ENCODE results near the gene OR5D16. TPM values are rescaled to one million over a fixed set of nuclear protein-coding genes. Genes with fewer than 3 reads are reported as not detected.
"Not testable (repeated sequence)": the region's sequence is repeated elsewhere in the genome, so short reads cannot be mapped to it uniquely, and the experiment has no call there.

Gene OR5D16
- total and polyA plus RNA-seq, 2 donors (not counting 1 experiment from before 2014, with no cell fraction given) = not detected

GRCh38 chr11:55852141-55852540 is 13.6 kb downstream of the OR5D16 start:
- H3K79me2 ChIP-seq (ENCODE audit: control insufficient read depth, insufficient read depth, low read length) = no peaks in the 10 kb centered on the region
- no peaks in the 10 kb centered on the region for H3K36me3 ChIP-seq (replicated peaks in 1 of 2; ENCODE audit: control extremely low read depth in 1 of 2, control insufficient read depth in 1 of 2, extremely low read depth in 1 of 2, insufficient read depth in 2 of 2, low read length in 1 of 2)
- no peak overlapping the region for H3K4me2 ChIP-seq (replicated peaks; ENCODE audit: low read depth, low read length, poor library complexity, severe bottlenecking)
- H3K27ac ChIP-seq (ENCODE audit: low read length in 2 of 2) = no peak overlapping the region
- no peak overlapping the region for H2AFZ ChIP-seq (ENCODE audit: insufficient read depth, low read depth, low read length, poor library complexity, severe bottlenecking)
- H3K9ac ChIP-seq (ENCODE audit: low read length) = no peak overlapping the region
- no peak for DNase-seq
- H3K27me3 ChIP-seq (replicated peaks in 1 of 4; ENCODE audit: control extremely low read depth in 1 of 4, control insufficient read depth in 3 of 4, insufficient read depth in 4 of 4, low read length in 3 of 4) = no peaks in the 10 kb centered on the region
- H3K4me3 ChIP-seq (ENCODE audit: control extremely low read depth in 1 of 5, extremely low read depth in 1 of 5, insufficient read depth in 1 of 5, low read depth in 2 of 5, low read length in 4 of 5) = no peak overlapping the region
- Mint-ChIP-seq H3K27ac (no peak overlapping the region), H3K9me3 (ENCODE audit: insufficient read depth) (no peaks in the 10 kb centered on the region), H3K27me3 (no peaks in the 10 kb centered on the region), H3K4me1 (no peaks in the 10 kb centered on the region), H3K4me3 (no peak overlapping the region)
- ChIA-PET CTCF (no interaction called here), POLR2A (no interaction called here)
- intact Hi-C loops (cut with micrococcal nuclease) = no loop called here
- no CpG with 5 or more reads among the region's 1 CpG for WGBS (ENCODE audit: insufficient coverage)
- peaks cover 0 to 1% (median 1%) of the 10 kb centered on the region in 3 donors for H3K9me3 ChIP-seq (ENCODE audit: control extremely low read depth in 1 of 3, control insufficient read depth in 2 of 3, insufficient read depth in 1 of 3, low read length in 2 of 3)
- no peaks in the 10 kb centered on the region for H4K20me1 ChIP-seq (ENCODE audit: control insufficient read depth, insufficient read depth, low read length, poor library complexity, severe bottlenecking)
- no peak for ATAC-seq (ENCODE audit: low read depth)
- H3K4me1 ChIP-seq (ENCODE audit: control insufficient read depth in 2 of 2, insufficient read depth in 2 of 2, low read length in 2 of 2) = no peaks in the 10 kb centered on the region
- TF ChIP-seq EZH2 (IDR thresholded peaks at IDR 0.05; ENCODE audit: borderline replicate concordance, insufficient read depth, low read depth, low read length, poor library complexity, severe bottlenecking) (no peak), CTCF (IDR thresholded peaks at IDR 0.05) (no peak)

- H3K4me1 Mint-ChIP-seq = no peaks in the 10 kb centered on the region
- Histone ChIP-seq H3K27me3 (replicated peaks in 1 of 4; ENCODE audit: control extremely low read depth in 1 of 4, control insufficient read depth in 3 of 4, insufficient read depth in 4 of 4, low read length in 3 of 4) (no peaks in the 10 kb centered on the region), H3K9ac (ENCODE audit: low read length) (no peak overlapping the region), H3K4me2 (replicated peaks; ENCODE audit: low read depth, low read length, poor library complexity, severe bottlenecking) (no peak overlapping the region), H3K4me1 (ENCODE audit: control insufficient read depth in 2 of 2, insufficient read depth in 2 of 2, low read length in 2 of 2) (no peaks in the 10 kb centered on the region), H3K27ac (ENCODE audit: low read length in 2 of 2) (no peak overlapping the region), H3K4me3 (ENCODE audit: control extremely low read depth in 1 of 5, extremely low read depth in 1 of 5, insufficient read depth in 1 of 5, low read depth in 2 of 5, low read length in 4 of 5) (no peak overlapping the region), H3K79me2 (ENCODE audit: control insufficient read depth, insufficient read depth, low read length) (no peaks in the 10 kb centered on the region), H4K20me1 (ENCODE audit: control insufficient read depth, insufficient read depth, low read length, poor library complexity, severe bottlenecking) (no peaks in the 10 kb centered on the region), H3K36me3 (replicated peaks in 1 of 2; ENCODE audit: control extremely low read depth in 1 of 2, control insufficient read depth in 1 of 2, extremely low read depth in 1 of 2, insufficient read depth in 2 of 2, low read length in 1 of 2) (no peaks in the 10 kb centered on the region), H3K9me3 (ENCODE audit: control extremely low read depth in 1 of 3, control insufficient read depth in 2 of 3, insufficient read depth in 1 of 3, low read length in 2 of 3) (peaks cover 0 to 3% (median 1%) of the 10 kb centered on the region in 3 donors), H2AFZ (ENCODE audit: insufficient read depth, low read depth, low read length, poor library complexity, severe bottlenecking) (no peak overlapping the region)
- ChIA-PET CTCF (no interaction called here), POLR2A (no interaction called here)
- no peak for TF ChIP-seq EZH2 (IDR thresholded peaks at IDR 0.05; ENCODE audit: borderline replicate concordance, insufficient read depth, low read depth, low read length, poor library complexity, severe bottlenecking)
- TF ChIP-seq CTCF (IDR thresholded peaks at IDR 0.05) = no peak
- no peak overlapping the region for H3K27ac Mint-ChIP-seq
- H3K27me3 Mint-ChIP-seq = no peaks in the 10 kb centered on the region
- ATAC-seq (ENCODE audit: low read depth) = no peak
- WGBS (ENCODE audit: insufficient coverage) = 40% methylated on average over 1 of the region's 1 CpG
- peaks cover 2% of the 10 kb centered on the region for H3K9me3 Mint-ChIP-seq (ENCODE audit: insufficient read depth)
- intact Hi-C loops (cut with micrococcal nuclease) = no loop called here
- H3K4me3 Mint-ChIP-seq = no peak overlapping the region
- DNase-seq = no peak
These were observed 16.2 kb downstream of the OR5D16 start for GRCh38 chr11:55854704-55855103.

- POLR2A ChIA-PET; intact Hi-C loops (cut with micrococcal nuclease); H3K27me3 Mint-ChIP-seq; H4K20me1 ChIP-seq (ENCODE audit: control insufficient read depth, insufficient read depth, low read length, poor library complexity, severe bottlenecking); H3K4me1 Mint-ChIP-seq; H3K27ac ChIP-seq (ENCODE audit: low read length in 2 of 2); H3K27me3 ChIP-seq (replicated peaks in 1 of 4; ENCODE audit: control extremely low read depth in 1 of 4, control insufficient read depth in 3 of 4, insufficient read depth in 4 of 4, low read length in 3 of 4); H3K79me2 ChIP-seq (ENCODE audit: control insufficient read depth, insufficient read depth, low read length); H2AFZ ChIP-seq (ENCODE audit: insufficient read depth, low read depth, low read length, poor library complexity, severe bottlenecking); H3K36me3 ChIP-seq (replicated peaks in 1 of 2; ENCODE audit: control extremely low read depth in 1 of 2, control insufficient read depth in 1 of 2, extremely low read depth in 1 of 2, insufficient read depth in 2 of 2, low read length in 1 of 2); H3K27ac Mint-ChIP-seq; H3K4me1 ChIP-seq (ENCODE audit: control insufficient read depth in 2 of 2, insufficient read depth in 2 of 2, low read length in 2 of 2); H3K4me2 ChIP-seq (replicated peaks; ENCODE audit: low read depth, low read length, poor library complexity, severe bottlenecking); ATAC-seq (ENCODE audit: low read depth); CTCF ChIA-PET; H3K9me3 Mint-ChIP-seq (ENCODE audit: insufficient read depth); H3K9ac ChIP-seq (ENCODE audit: low read length); H3K4me3 Mint-ChIP-seq; DNase-seq; H3K4me3 ChIP-seq (ENCODE audit: control extremely low read depth in 1 of 5, extremely low read depth in 1 of 5, insufficient read depth in 1 of 5, low read depth in 2 of 5, low read length in 4 of 5); H3K9me3 ChIP-seq (ENCODE audit: control extremely low read depth in 1 of 3, control insufficient read depth in 2 of 3, insufficient read depth in 1 of 3, low read length in 2 of 3): not testable (repeated sequence)
- whole genome bisulfite sequencing (ENCODE audit: insufficient coverage) = 73% methylated on average over 1 of the region's 4 CpGs
These were observed 28.8 kb downstream of the OR5D16 start for GRCh38 chr11:55867354-55867753.
